Esophagus squamous epithelium (tissue), 4 donors: Measurements from ENCODE around the gene RMND5B.

Source experiments
- CTCF ChIP-seq, 6 experiments: fragments of 450-650 bp in 4 of 6; fragments of 200-600 bp in 2 of 6; sonication (generic) in 2 of 6; IDR thresholded peaks; one replicate each; pipeline ENCODE4 v1.5.1; 2016 to 2019; ENCODE audit warnings: antibody characterized with exemption in 6 of 6, mild to moderate bottlenecking in 4 of 6, moderate library complexity in 4 of 6
- POLR2A ChIP-seq, 4 donors: fragments of 450-650 bp; IDR thresholded peaks; one replicate each; pipeline ENCODE4 v1.6.1; 2017; ENCODE audit warnings: antibody characterized with exemption in 4 of 4, mild to moderate bottlenecking in 4 of 4, moderate library complexity in 3 of 4

GRCh38 chr5:178143901-178144300 lies 13.1 kb downstream of the RMND5B start:
- TF ChIP-seq CTCF (IDR thresholded peaks at IDR 0.05) (no peak), POLR2A (IDR thresholded peaks at IDR 0.05) (no peak)
